PC-9 (cell line): Measurements from ENCODE around the gene UNC5C. TPM values are rescaled to one million over a fixed set of nuclear protein-coding genes. Genes with fewer than 3 reads are reported as not detected.

ENCODE experiments used
- BruUV-seq: library from RNA; stranded (reverse); fragments of 400-500 nt; replicated peaks from 2 replicates; lab custom pipeline; 2021; lab: Mats Ljungman, UMichigan
- CTCF ChIA-PET: fragments of 300-600 bp; sonication (Branson Sonifier 250); formaldehyde crosslinking; loops from one replicate; lab custom pipeline; 2022; ENCODE audit warnings: antibody characterized with exemption; lab: Charles Lee
- POLR2A ChIA-PET: fragments of 300-600 bp; sonication (Branson Sonifier 250); formaldehyde crosslinking; loops from one replicate; lab custom pipeline; 2022; ENCODE audit warnings: antibody characterized with exemption; ENCODE audit not compliant: unreplicated experiment; lab: Charles Lee
- DNase-seq, 2 experiments: peaks; one replicate each; pipeline versions ENCODE4 v3.0.0 to v3.0.0-alpha.2; 2015 to 2022; ENCODE audit warnings: mixed read lengths in 1 of 2
- H2AFZ ChIP-seq: fragments of 200-600 bp; sonication (generic); 2 replicates; pipeline ENCODE4 v1.8.1; 2017; ENCODE audit warnings: antibody characterized with exemption
- H3F3A ChIP-seq: fragments of 200-600 bp; sonication (generic); 2 replicates; pipeline ENCODE4 v1.8.1; 2017; ENCODE audit warnings: antibody characterized with exemption, mild to moderate bottlenecking, low read depth; ENCODE audit not compliant: insufficient read depth
- H3K27ac ChIP-seq: fragments of 200-600 bp; sonication (generic); 2 replicates; pipeline ENCODE4 v1.6.1; 2016; ENCODE audit warnings: mixed run types
- H3K27me3 ChIP-seq: fragments of 200-600 bp; sonication (generic); 2 replicates; pipeline ENCODE4 v1.6.1; 2016; ENCODE audit warnings: low read depth, mixed run types; ENCODE audit not compliant: insufficient read depth
- H3K36me3 ChIP-seq: fragments of 200-600 bp; sonication (generic); 2 replicates; pipeline ENCODE4 v1.6.1; 2016; ENCODE audit warnings: low read depth, mixed run types
- H3K4me1 ChIP-seq: fragments of 200-600 bp; sonication (generic); replicated peaks from 2 replicates; pipeline ENCODE4 v1.6.1; 2016; ENCODE audit warnings: mixed run types; ENCODE audit not compliant: insufficient read depth
- H3K4me2 ChIP-seq: fragments of 200-600 bp; sonication (generic); 2 replicates; pipeline ENCODE4 v1.6.1; 2017; ENCODE audit warnings: mixed run types
- H3K4me3 ChIP-seq: fragments of 200-600 bp; sonication (generic); 2 replicates; pipeline ENCODE4 v1.6.1; 2016; ENCODE audit warnings: mixed run types
- H3K79me2 ChIP-seq: fragments of 200-600 bp; sonication (generic); 2 replicates; pipeline ENCODE4 v1.6.1; 2017; ENCODE audit warnings: low read depth, mixed run types
- H3K9me2 ChIP-seq: fragments of 200-600 bp; sonication (generic); 2 replicates; pipeline ENCODE4 v1.8.1; 2017; ENCODE audit warnings: mild to moderate bottlenecking; ENCODE audit not compliant: insufficient read depth
- H3K9me3 ChIP-seq: fragments of 200-600 bp; sonication (generic); 2 replicates; pipeline ENCODE4 v1.8.1; 2016; ENCODE audit warnings: low read depth; ENCODE audit not compliant: insufficient read depth
- H4K20me1 ChIP-seq: fragments of 200-600 bp; sonication (generic); 2 replicates; pipeline ENCODE4 v1.8.1; 2017; ENCODE audit not compliant: insufficient read depth
- EZH2 ChIP-seq: fragments of 200-600 bp; sonication (generic); IDR thresholded peaks from 2 replicates; pipeline ENCODE4 v1.8.0; 2017; ENCODE audit warnings: antibody characterized with exemption, low read depth
- intact Hi-C: fragments of 100-400 bp; cut with micrococcal nuclease; formaldehyde crosslinking; loops from one replicate; pipeline ENCODE4 v1.10.0; 2022; ENCODE audit not compliant: unreplicated experiment
- total RNA-seq: library from RNA; stranded (reverse); gene quantifications from 2 replicates; pipeline ENCODE4 v1.2.3, GENCODE V29; 2021
- TF ChIP-seq, protein P1 (sequence below): fragments of 200-600 bp; sonication (generic); conservative IDR thresholded peaks from 2 replicates; pipeline ENCODE4 v1.6.1; 2017; ENCODE audit warnings: mixed run types, antibody characterized with exemption, mild to moderate bottlenecking, moderate library complexity

UNC5C gene
- total RNA-seq, 1 experiment from 2014 or later = not detected

DNA sequence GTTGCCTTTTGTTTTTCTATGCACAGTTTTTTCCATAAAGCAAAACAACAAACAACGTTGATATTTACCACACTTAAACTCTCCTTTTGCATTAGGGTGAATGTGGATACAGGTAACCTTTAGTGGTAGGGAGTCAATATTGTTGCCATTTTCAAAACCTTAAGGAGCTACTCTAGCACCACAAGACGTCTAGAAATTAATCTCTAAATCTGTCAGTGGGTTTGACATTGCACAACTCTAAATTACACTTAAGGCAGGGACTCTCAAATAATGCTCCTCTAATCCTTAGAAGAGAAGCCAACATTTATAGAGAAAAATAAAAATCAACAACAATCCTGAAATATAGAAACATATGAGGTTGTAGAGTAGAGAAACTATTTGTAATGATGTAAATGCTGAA, 297.2 kb downstream of the UNC5C start:
- no TSS peak for BruUV-seq

DNA sequence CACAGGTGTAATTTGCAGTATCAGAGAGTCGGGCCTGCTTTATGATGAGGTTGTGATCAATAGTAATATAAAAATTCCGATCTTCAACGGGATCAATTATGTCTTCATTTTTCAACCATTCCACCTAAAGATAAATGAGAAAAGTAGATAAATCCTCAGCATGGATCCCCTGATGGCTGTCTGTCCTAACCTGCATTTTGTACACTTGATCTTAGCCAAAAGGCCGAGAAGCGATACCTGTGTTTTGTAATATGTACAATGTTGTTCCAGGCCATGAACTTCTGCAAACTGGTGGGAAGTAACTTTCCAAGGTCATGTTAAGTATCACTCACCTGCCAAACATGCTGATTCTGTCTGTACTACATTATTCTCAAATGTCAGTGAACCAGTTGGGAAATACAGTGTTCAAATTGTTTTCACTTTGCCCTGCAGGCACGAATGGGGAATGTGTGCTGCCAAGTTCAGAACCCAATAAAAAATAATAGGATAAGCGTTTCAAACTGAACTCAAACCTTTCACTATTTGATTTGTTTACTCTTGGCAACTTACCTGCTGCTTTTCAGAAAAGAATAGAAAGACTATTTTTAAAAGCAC, 298.1 kb downstream of the UNC5C start:
- H3K4me2 ChIP-seq = no peak overlapping the region
- H3K4me3 ChIP-seq = no peak overlapping the region
- TF ChIP-seq, protein P1, sequence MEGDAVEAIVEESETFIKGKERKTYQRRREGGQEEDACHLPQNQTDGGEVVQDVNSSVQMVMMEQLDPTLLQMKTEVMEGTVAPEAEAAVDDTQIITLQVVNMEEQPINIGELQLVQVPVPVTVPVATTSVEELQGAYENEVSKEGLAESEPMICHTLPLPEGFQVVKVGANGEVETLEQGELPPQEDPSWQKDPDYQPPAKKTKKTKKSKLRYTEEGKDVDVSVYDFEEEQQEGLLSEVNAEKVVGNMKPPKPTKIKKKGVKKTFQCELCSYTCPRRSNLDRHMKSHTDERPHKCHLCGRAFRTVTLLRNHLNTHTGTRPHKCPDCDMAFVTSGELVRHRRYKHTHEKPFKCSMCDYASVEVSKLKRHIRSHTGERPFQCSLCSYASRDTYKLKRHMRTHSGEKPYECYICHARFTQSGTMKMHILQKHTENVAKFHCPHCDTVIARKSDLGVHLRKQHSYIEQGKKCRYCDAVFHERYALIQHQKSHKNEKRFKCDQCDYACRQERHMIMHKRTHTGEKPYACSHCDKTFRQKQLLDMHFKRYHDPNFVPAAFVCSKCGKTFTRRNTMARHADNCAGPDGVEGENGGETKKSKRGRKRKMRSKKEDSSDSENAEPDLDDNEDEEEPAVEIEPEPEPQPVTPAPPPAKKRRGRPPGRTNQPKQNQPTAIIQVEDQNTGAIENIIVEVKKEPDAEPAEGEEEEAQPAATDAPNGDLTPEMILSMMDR = no peak
- no peak for TF ChIP-seq EZH2
- no peak overlapping the region for H2AFZ ChIP-seq
- intact Hi-C loops = loop anchor here (10.0 kb wide), 1 partner anchor 154 kb away; no protein-coding TSS in a partner anchor
- H3K4me1 ChIP-seq = peaks cover 10% of the 10 kb centered on the region; the same call in 1 of the 2 replicates
- peak; percentile 17 to 66 for DNase-seq
- H3K27me3 ChIP-seq = no peaks in the 10 kb centered on the region
- POLR2A ChIA-PET = no interaction called here
- no peak overlapping the region for H3K27ac ChIP-seq
- BruUV-seq = no TSS peak
- peaks cover 9% of the 10 kb centered on the region for H3F3A ChIP-seq
- H3K9me3 ChIP-seq = no peaks in the 10 kb centered on the region
- no peaks in the 10 kb centered on the region for H3K79me2 ChIP-seq
- no peaks in the 10 kb centered on the region for H3K36me3 ChIP-seq
- H4K20me1 ChIP-seq = no peaks in the 10 kb centered on the region
- H3K9me2 ChIP-seq = no peaks in the 10 kb centered on the region
- CTCF ChIA-PET = no interaction called here

More for the DNA sequence above, 297.2 kb downstream of the UNC5C start:
- Histone ChIP-seq H3F3A (peaks cover 9% of the 10 kb centered on the region), H3K27me3 (no peaks in the 10 kb centered on the region), H3K36me3 (no peaks in the 10 kb centered on the region), H4K20me1 (no peaks in the 10 kb centered on the region), H3K4me2 (no peak overlapping the region), H3K79me2 (no peaks in the 10 kb centered on the region), H3K4me3 (no peak overlapping the region), H2AFZ (no peak overlapping the region), H3K27ac (no peak overlapping the region), H3K9me3 (no peaks in the 10 kb centered on the region), H3K4me1 (peaks cover 10% of the 10 kb centered on the region; the same call in 1 of the 2 replicates), H3K9me2 (no peaks in the 10 kb centered on the region)
- no peak for DNase-seq
- intact Hi-C loops = loop anchor here (10.0 kb wide), 1 partner anchor 153 kb away; no protein-coding TSS in a partner anchor
- ChIA-PET CTCF (no interaction called here), POLR2A (no interaction called here)
- TF ChIP-seq, protein P1 = no peak
- no peak for TF ChIP-seq EZH2

DNA sequence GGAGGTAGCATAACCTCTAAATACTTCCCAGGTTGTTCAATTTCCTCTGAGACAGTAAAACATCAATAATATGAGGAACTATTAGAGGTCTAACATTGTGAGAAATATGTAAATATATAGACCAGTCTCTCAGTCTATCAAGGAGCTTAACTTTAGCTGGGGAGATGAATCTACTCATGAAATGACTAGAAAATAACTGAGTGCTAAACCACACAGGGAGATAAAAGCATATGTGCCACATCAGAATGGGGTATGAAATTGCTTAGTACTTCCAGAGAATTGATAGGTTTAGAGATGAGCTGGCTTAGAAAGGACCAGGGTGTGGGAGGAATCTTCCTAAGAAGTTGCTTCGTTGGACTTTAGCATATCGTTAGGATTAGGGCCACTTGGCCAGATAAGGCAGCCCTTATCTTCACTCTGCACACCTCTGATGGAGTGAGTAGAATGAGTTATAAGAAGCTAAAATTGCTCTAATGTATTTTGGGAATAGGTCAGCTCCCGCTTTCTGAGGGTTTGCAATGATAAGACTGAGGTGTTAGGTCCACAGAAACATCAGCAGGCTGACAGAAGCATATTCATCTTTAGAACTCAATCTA, 299.2 kb downstream of the UNC5C start:
- BruUV-seq = no TSS peak
- H3K4me2 ChIP-seq = no peak overlapping the region
- no peaks in the 10 kb centered on the region for H4K20me1 ChIP-seq
- H3K27me3 ChIP-seq = no peaks in the 10 kb centered on the region
- H3K4me1 ChIP-seq = peaks cover 10% of the 10 kb centered on the region; the same call in 1 of the 2 replicates
- H3F3A ChIP-seq = peaks cover 9% of the 10 kb centered on the region
- CTCF ChIA-PET = no interaction called here
- intact Hi-C loops = loop anchor here (10.0 kb wide), 1 partner anchor 155 kb away; no protein-coding TSS in a partner anchor
- no peaks in the 10 kb centered on the region for H3K9me2 ChIP-seq
- POLR2A ChIA-PET = no interaction called here
- no peak overlapping the region for H2AFZ ChIP-seq
- H3K9me3 ChIP-seq = no peaks in the 10 kb centered on the region
- H3K36me3 ChIP-seq = no peaks in the 10 kb centered on the region
- no peaks in the 10 kb centered on the region for H3K79me2 ChIP-seq
- DNase-seq = no peak
- no peak overlapping the region for H3K27ac ChIP-seq
- H3K4me3 ChIP-seq = no peak overlapping the region
- TF ChIP-seq, protein P1 = no peak
- no peak for TF ChIP-seq EZH2
